ENCODE measurements around the gene ADAM22.

Gene ADAM22

GRCh38 chr7:88141479-88141878 is 207.4 kb downstream of the ADAM22 start:
- DNase-seq (ENCODE audit: low spot score) = no peak
- TF ChIP-seq CTCF (IDR thresholded peaks at IDR 0.05; ENCODE audit: extremely low read depth, missing control alignments) = no peak

- no peak for TF ChIP-seq CTCF (IDR thresholded peaks at IDR 0.05; ENCODE audit: extremely low read depth, missing control alignments)
- no peak for DNase-seq (ENCODE audit: low spot score)
Observed at GRCh38 chr7:88141953-88142352, 207.9 kb downstream of the ADAM22 start.

- no peak for DNase-seq (ENCODE audit: low spot score)
- TF ChIP-seq CTCF (IDR thresholded peaks at IDR 0.05; ENCODE audit: extremely low read depth, missing control alignments) = no peak
Observed at GRCh38 chr7:88146616-88147015, 212.6 kb downstream of the ADAM22 start.

GRCh38 chr7:88147341-88147740 is 213.3 kb downstream of the ADAM22 start:
- TF ChIP-seq CTCF (IDR thresholded peaks at IDR 0.05; ENCODE audit: extremely low read depth, missing control alignments) = no peak

GRCh38 chr7:88147949-88148348 is 213.9 kb downstream of the ADAM22 start:
- TF ChIP-seq CTCF (IDR thresholded peaks at IDR 0.05; ENCODE audit: extremely low read depth, missing control alignments) = no peak
- no peak for DNase-seq (ENCODE audit: low spot score)

More at GRCh38 chr7:88147341-88147740, 213.3 kb downstream of the ADAM22 start:
- DNase-seq (ENCODE audit: low spot score) = no peak

GRCh38 chr7:88150033-88150432 is 216.0 kb downstream of the ADAM22 start:
- DNase-seq (ENCODE audit: low spot score) = no peak
- no peak for TF ChIP-seq CTCF (IDR thresholded peaks at IDR 0.05; ENCODE audit: extremely low read depth, missing control alignments)

- no peak for TF ChIP-seq CTCF (IDR thresholded peaks at IDR 0.05; ENCODE audit: extremely low read depth, missing control alignments)
- no peak for DNase-seq (ENCODE audit: low spot score)
Observed at GRCh38 chr7:88151119-88151790, 217.2 kb downstream of the ADAM22 start.
